ENCODE measurements around the gene PTDSS2.

- TF ChIP-seq CTCF (conservative IDR thresholded peaks at IDR 0.05; ENCODE audit: low read depth, low read length) (no peak), BHLHE40 (IDR thresholded peaks at IDR 0.05; ENCODE audit: low read depth, low read length) (no peak), NFE2L2 (IDR thresholded peaks at IDR 0.05; ENCODE audit: low read depth, low read length) (no peak), RFX5 (IDR thresholded peaks at IDR 0.05; ENCODE audit: low read depth, low read length) (no peak), SMC3 (IDR thresholded peaks at IDR 0.05; ENCODE audit: low read depth, low read length) (no peak), POLR2A (IDR thresholded peaks at IDR 0.05; ENCODE audit: low read depth, low read length) (0 out of 2 replicates have a peak, but pooled peaks have one; percentile 16), MAZ (IDR thresholded peaks at IDR 0.05; ENCODE audit: borderline replicate concordance, low read depth, low read length) (no peak), RCOR1 (IDR thresholded peaks at IDR 0.05; ENCODE audit: insufficient replicate concordance, low read length) (no peak), MAFK (IDR thresholded peaks at IDR 0.05; ENCODE audit: low read depth, low read length) (no peak)
Measured at GRCh38 chr11:508956-509355, 58.9 kb downstream of the PTDSS2 start.
